Left forelimb (tissue), 1 donor: ENCODE results near the gene ARL10.

ENCODE experiments used
- DNase-seq: peaks from one replicate; pipeline ENCODE4 v3.0.0-alpha.2; 2018; ENCODE audit warnings: low spot score

The ARL10 gene

GRCh38 chr5:176361437-176362232, 3.7 kb upstream of the ARL10 start, which contains the start of gene KIAA1191:
Gene KIAA1191, minus strand, starts transcription at chr5:176361764. Its CDS starts 2,256 bp downstream, at chr5:176359508.
- peak; percentile 95 for DNase-seq

DNA sequence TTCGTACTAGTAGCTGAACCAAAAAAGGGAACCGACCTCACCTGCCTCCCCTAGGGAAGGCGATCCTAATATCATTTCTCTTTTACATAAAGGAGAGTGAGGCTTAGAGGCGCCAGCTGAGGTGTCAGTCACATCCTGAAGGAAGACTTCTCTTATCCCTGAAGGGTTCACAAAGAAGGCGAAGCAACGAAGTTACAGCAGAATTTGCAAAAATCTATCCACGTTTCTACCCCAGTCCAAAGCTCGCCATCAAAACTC, 3.1 kb upstream of the ARL10 start:
- no peak for DNase-seq

DNA sequence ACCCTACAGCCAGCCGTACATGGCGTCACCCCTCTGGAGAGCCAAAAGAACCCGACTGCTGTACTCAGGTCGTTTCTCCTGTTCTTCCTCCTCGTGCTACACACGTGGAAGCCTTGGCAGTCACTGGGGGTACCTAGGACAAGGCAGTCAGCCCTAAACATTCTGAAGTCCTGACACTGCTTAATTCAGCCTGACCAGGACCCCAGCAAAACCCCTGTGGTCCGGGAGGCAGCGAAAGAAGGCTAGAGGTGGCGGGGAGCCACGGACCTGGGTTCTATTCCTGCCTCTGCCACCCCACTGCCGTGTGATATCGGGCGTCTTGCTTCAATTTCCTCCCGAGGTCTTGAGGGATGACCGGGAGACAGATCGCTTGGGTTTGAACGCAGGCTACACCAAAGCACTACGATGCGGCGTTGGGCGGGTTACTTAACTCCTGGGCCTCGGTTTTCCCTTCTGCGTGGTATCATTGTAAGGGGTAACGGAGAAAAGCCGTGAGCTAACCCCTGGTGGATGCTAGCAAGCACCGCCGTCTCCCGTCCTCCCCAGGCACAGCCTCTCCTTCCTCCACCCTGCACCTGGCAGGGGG, 429 bp upstream of the ARL10 start:
- no peak for DNase-seq

GRCh38 chr5:176366232-176366894, 1.1 kb downstream of the ARL10 start:
- no peak for DNase-seq

DNA sequence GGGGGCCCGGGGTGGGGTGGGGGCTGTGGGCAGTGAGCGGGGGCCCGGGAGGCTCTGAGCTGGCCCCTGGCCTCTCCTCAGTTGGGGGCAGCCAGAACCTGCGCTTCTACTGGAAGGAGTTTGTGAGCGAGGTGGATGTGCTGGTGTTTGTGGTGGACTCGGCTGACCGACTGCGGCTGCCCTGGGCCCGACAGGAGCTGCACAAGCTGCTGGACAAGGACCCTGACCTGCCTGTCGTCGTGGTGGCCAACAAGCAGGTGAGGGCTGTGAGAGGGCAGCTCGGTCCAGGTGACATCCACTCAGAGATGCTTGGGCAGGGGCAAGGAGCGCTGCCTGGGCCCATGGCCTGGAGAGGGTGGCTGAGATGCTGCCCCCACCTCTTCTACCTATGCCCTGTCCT, 3.4 kb downstream of the ARL10 start:
- no peak for DNase-seq

- DNase-seq, result no peak
These were observed 4.8 kb downstream of the ARL10 start for GRCh38 chr5:176369934-176370711.

DNA sequence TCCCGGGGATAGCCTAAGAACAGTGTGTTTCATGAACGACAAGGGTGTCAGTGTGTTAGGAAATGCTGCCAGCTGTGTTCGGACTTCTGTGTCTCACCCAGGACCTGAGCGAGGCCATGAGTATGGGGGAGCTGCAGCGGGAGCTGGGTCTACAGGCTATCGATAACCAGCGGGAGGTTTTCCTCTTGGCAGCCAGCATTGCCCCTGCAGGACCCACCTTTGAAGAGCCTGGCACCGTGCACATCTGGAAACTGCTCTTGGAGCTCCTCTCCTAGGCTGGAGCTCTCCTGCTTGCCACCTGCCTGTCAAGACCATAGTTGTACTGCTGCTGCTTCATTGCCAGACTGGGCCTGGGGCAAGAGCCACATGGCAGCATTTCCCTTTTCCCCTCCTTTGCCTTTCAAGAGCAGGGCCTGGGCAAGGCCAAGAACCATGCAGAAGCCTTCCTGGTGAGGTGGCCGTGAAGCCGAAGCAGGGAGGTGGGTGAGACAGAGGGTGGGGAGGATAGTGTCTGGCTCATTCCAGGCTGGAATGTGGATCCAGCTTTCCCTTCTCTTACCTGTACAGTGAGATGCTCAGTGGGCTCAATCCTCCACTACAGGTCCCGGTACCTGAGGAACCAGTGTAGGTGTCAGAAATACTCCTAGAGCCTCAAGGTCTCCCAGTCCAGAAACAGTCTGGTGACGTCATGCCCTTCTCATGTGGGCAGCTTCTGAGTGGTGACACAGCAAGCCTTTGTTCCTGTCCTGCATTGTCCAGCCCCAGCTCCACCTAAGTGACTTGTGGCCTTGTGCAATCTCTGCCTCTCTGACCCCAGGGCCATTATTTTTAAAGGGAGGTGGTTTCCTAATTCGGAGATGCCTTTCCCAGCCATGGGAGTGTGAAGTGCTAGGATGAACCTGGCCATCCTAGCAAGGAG, 6.6 kb downstream of the ARL10 start:
- no peak for DNase-seq

DNA sequence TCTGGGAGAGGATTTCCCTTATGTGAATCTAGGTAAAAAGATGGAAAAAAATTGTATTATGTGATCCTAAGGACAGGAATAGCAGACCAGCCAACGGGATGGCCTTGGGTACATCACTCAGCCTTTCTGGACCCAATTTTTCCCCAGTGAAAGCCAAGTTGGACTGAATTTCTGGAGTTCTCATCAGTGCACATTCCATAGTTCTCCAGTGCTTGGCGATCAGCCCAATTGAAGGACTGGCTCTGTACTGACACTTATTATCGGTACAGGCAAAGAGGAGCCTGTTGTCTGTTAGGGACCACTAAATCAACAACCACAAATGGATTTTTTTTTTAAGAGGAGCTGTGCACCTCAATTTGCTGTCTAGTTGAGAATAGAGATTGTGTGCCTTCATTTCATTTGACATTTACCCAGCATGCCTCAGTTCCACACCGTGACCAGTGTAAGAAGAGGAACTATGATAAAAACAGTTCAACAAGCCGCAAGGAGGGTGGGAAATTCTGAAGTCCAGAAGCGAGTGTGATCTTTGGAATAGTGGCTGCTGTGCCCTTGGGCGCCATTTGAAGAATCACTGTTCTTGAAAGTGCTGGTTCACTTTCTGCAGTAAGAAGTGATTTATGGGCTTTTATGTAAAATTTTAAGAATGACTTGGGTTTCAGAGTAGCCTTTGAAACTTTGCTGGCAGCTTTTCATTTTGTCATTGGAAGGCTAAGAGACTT, 8.0 kb downstream of the ARL10 start:
- no peak for DNase-seq

DNA sequence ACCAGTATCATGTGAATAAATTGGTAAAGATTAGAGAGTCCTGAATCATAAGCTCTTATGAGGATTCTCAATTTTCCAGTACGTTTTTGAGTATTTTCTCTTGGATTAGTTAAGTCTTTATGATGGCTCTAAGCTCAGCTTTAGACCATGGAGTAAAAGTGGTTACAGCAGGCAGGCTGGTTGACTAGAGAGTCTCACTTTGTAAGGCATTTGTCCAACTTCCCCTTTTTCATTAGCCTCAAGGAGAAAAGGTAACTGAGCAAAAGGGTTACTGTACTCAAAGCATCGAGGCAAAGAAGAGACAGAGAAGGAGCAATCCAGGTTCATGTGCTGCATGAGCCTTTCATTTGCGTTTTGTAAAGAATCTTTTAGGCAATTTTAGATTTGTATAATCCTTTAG, 14.6 kb downstream of the ARL10 start:
- DNase-seq, result no peak

- DNase-seq, result no peak
These were observed 16.1 kb downstream of the ARL10 start for GRCh38 chr5:176381423-176381822.

DNA sequence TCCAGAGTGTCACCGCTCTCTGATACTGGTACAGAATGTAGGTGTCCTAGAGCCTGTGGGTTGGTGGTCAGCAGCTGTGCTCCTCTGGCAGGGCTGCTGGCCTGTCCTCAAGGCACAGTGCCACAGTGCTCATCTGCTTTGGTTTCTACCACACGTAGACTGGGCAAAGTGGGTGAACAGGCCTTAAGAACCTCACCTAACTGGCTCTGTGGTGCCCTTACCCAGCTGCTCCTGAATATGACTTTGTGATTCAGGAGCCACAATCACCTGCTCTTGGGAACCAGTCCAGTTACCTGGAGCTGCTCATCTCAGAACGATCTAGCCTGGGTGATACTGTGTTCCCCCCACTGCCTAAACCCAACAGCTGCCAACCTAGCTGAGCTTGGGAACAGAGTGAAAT, 16.7 kb downstream of the ARL10 start:
- no peak for DNase-seq

DNA sequence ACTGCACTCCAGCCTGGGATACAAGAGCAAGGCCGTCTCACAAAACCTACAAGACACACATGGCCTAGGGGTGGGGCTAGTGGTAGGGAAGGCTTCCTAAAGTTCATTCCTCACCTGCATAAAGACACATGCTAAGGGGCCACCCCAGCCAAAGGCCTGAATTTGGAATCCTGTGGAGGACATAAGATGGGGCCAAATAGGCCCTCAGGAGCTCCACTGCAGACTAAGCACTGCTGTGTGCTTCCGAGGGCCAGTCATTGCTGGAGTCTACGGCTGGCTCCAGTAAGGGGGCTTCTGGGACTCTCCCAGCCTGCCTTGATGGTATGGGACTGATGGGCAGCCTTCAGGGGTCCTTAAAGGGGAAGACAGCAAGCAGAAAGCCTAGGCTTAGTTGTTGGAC, 17.4 kb downstream of the ARL10 start:
- no peak for DNase-seq

DNA sequence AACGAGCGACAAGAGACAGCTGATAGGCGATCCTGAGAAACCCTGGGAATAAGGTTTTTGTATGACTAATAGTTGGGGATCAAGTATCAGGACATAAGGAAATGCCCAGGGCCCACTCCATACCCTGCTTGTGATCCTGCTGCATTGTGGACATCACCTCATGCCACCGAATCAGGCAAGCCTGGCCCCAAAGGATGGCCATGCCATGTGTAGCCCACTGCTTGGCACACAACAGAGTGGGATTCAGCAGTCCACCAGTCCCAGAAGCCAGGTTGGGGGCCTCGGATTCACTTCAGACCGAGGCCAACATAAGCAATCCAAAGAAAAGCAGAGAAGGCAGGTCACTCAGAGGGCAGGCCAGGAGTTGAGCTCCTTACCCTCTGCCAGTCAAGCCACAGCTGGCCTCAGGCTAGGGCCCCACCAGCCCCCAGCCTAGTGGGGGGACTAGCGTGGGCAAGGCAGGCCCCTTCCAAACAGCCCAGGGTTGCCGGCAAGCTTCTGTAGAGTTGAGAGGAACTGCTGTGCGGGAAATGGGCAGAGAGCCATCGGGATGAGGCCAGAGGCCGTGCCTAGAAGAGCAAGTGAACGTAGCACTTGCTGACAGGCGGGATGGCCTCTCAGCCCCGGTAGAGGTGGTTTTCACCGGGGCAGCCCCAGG, 18.1 kb downstream of the ARL10 start:
- DNase-seq, result no peak

GRCh38 chr5:176383961-176384360, 18.7 kb downstream of the ARL10 start:
- DNase-seq, result no peak

GRCh38 chr5:176384366-176384930, 19.2 kb downstream of the ARL10 start:
- DNase-seq, result no peak

DNA sequence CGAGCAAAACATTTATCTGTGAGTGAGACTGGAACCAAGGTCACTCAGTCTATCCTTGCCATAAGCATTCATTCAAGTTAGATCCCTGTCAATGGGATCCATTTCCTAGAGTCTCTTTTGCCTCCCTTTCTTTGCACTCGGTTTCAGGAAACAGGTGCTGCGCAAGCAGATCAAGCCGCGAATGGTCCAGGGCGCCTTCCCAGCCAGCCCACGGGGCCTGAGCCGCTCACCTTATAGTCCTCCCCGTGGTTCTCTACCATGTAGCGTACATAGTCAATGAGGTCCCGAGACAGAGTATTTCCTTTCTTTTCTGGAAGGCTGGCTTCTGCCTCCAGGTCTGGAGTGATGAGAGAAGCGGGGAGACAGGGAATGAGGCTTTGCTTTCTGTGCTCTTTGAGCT, 19.7 kb downstream of the ARL10 start:
- DNase-seq, result no peak

DNA sequence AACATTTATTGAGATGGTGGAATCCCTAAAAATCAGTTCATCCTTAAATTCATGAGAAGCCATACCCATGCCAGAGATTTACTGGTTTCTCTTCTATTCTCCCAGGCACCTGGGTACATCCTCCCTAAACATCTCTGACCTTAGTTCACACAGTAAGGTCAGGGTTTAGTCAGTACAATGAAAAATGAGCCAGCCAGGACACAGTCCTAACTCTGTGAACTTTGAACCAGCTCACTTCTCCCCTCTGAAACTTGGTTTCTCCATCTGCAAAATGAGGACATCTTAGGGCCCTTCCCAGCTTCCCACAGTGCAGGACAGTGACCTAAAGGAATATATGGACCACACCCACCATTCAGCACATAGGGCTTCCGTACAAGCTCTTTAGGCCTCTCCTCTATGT, 21.2 kb downstream of the ARL10 start:
- DNase-seq, result no peak

DNA sequence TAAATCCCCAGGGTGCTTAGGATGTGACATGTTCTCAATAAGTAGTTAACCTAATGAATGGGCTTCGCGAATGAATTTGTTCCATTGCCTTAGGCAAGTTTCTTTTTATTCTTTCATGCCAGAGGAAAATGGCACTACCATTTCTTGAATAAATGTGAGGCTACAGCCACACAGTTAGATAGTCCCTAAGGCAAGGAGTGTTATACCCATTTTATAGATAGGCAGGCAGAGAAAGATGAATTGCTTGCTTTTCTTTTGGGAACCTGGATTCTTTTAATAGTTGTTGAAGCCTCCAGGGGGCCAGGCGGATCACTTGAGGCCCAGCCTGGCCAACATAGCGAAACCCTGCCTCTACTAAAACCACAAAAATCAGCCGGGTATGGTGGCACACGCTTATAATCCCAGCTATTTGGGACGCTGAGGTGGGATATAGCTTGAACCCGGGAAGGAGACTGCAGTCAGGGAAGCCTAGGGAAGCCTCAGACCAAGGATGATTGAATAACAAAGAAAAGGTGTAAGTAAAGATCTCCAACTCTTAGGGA, 22.2 kb downstream of the ARL10 start:
- DNase-seq, result no peak

DNA sequence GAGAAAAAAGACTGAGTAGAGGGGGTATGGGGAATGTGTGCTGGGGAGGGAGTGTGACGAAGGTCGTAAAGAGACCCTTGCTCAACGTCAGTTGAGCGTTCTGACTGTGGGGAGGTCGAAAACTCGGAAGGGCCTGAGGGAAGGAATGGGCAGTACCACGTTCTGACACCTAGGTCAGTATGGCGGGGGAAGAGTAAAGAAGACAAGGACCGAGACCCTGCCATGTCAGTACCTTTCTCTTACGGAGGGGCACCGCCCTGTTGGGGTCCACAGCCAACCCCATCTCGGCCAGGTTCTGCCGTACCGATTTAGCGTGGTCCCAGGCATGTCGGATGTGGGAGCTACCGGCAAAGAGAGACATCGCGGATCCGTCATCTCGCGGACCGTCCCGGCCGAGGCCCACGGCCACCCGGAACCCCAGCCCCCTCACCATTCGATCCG, 22.7 kb downstream of the ARL10 start:
- DNase-seq, result no peak
